GM13976 (cell line): ENCODE results near the gene SLC25A22.
A peak's percentile ranks its signal among the peaks of the same experiment; 100 is the strongest.

ENCODE experiments used
- DNase-seq: peaks from one replicate; pipeline ENCODE4 v3.0.0; 2012; ENCODE audit warnings: low spot score
- CTCF ChIP-seq: IDR thresholded peaks from 2 replicates; pipeline ENCODE4 v1.5.1; 2012; ENCODE audit warnings: borderline replicate concordance, mild to moderate bottlenecking; ENCODE audit not compliant: insufficient read depth; ENCODE audit errors: extremely low read depth, missing control alignments, control extremely low read depth
- in situ Hi-C: fragments of 300-500 bp; cut with MboI; formaldehyde crosslinking; loops from one replicate; pipeline ENCODE4 v1.12.0; 2022; ENCODE audit warnings: low sequenced_read_pairs, mixed read lengths, inconsistent platforms; ENCODE audit not compliant: unreplicated experiment

The SLC25A22 gene

GRCh38 chr11:843086-843734 lies 45.1 kb upstream of the SLC25A22 start:
- in situ Hi-C loops = loop anchor here (10.0 kb wide), 1 partner anchor 212 kb away; no protein-coding TSS in a partner anchor
- no peak for DNase-seq

GRCh38 chr11:842370-843002 lies 44.4 kb upstream of the SLC25A22 start, which contains the start of the genes POLR2L and TSPAN4:
POLR2L (minus strand) TSS chr11:842529; CDS start chr11:842508, 21 bp downstream.
TSPAN4 (plus strand) TSS chr11:842852; CDS start chr11:850305, 7,453 bp downstream.
- TF ChIP-seq CTCF = no peak
- in situ Hi-C loops = loop anchor here (10.0 kb wide), 1 partner anchor 212 kb away; no protein-coding TSS in a partner anchor
- peak; percentile 95 for DNase-seq

More at GRCh38 chr11:843086-843734, 45.1 kb upstream of the SLC25A22 start:
- no peak for TF ChIP-seq CTCF

- no peak for DNase-seq
- in situ Hi-C loops = loop anchor here (10.0 kb wide), 1 partner anchor 213 kb away; no protein-coding TSS in a partner anchor
- no peak for TF ChIP-seq CTCF
These were observed 43.9 kb upstream of the SLC25A22 start for GRCh38 chr11:841981-842369.

- peak; percentile 33 for TF ChIP-seq CTCF
- in situ Hi-C loops = loop anchor here (10.0 kb wide), 1 partner anchor 215 kb away; no protein-coding TSS in a partner anchor
- no peak for DNase-seq
These were observed 42.0 kb upstream of the SLC25A22 start for GRCh38 chr11:839875-840617.

GRCh38 chr11:839280-839623 lies 41.2 kb upstream of the SLC25A22 start:
- TF ChIP-seq CTCF = no peak
- no peak for DNase-seq
- in situ Hi-C loops = no loop called here
